Fibroblast of lung (primary cell): Measurements from ENCODE around the gene PCDHGC3. TPM values are rescaled to one million over a fixed set of nuclear protein-coding genes. Genes with fewer than 3 reads are reported as not detected.
A peak's percentile ranks its signal among the peaks of the same experiment; 100 is the strongest.

Source experiments
- DNase-seq, 2 donors: peaks; one replicate each; pipeline versions ENCODE4 v3.0.0 to v3.0.0-alpha.2; 2010; ENCODE audit warnings: low read depth in 2 of 2
- H2AFZ ChIP-seq: 2 replicates; pipeline ENCODE4 v1.5.1; 2012; ENCODE audit warnings: low read length, control low read depth, inconsistent platforms
- H3K27ac ChIP-seq: 2 replicates; pipeline ENCODE4 v1.5.1; 2011; ENCODE audit warnings: low read length, control low read depth; ENCODE audit not compliant: insufficient read depth
- H3K27me3 ChIP-seq: 2 replicates; pipeline ENCODE4 v1.5.1; 2011; ENCODE audit warnings: mild to moderate bottlenecking, low read length; ENCODE audit not compliant: control insufficient read depth, insufficient read depth
- H3K36me3 ChIP-seq: 2 replicates; pipeline ENCODE4 v1.5.1; 2011; ENCODE audit warnings: low read length; ENCODE audit not compliant: control insufficient read depth, insufficient read depth
- H3K4me1 ChIP-seq: 2 replicates; pipeline ENCODE4 v1.5.1; 2011; ENCODE audit warnings: low read length; ENCODE audit not compliant: control insufficient read depth, insufficient read depth; ENCODE audit errors: extremely low read depth
- H3K4me2 ChIP-seq: 2 replicates; pipeline ENCODE4 v1.5.1; 2011; ENCODE audit warnings: low read length, control low read depth; ENCODE audit not compliant: insufficient read depth; ENCODE audit errors: extremely low read depth
- H3K4me3 ChIP-seq, 4 experiments: fragments of 200-600 bp in 1 of 4; sonication (generic) in 1 of 4; replicated peaks in 1 of 4; 2 replicates each; pipeline ENCODE4 v1.5.1; 2011 to 2016; ENCODE audit warnings: low read length in 4 of 4, low read depth in 3 of 4, mild to moderate bottlenecking in 3 of 4, control low read depth in 2 of 4, inconsistent platforms in 1 of 4, mixed read lengths in 1 of 4; ENCODE audit not compliant: insufficient read depth in 1 of 4; ENCODE audit errors: control extremely low read depth in 1 of 4
- H3K79me2 ChIP-seq: 2 replicates; pipeline ENCODE4 v1.5.1; 2012; ENCODE audit warnings: mild to moderate bottlenecking, low read length, inconsistent platforms; ENCODE audit not compliant: control insufficient read depth, insufficient read depth
- H3K9ac ChIP-seq: 2 replicates; pipeline ENCODE4 v1.5.1; 2011; ENCODE audit warnings: mild to moderate bottlenecking, low read length, control low read depth; ENCODE audit not compliant: insufficient read depth
- H3K9me3 ChIP-seq: 2 replicates; pipeline ENCODE4 v1.5.1; 2012; ENCODE audit warnings: low read depth, low read length; ENCODE audit not compliant: control insufficient read depth, insufficient read depth
- H4K20me1 ChIP-seq: 2 replicates; pipeline ENCODE4 v1.5.1; 2011; ENCODE audit warnings: low read length; ENCODE audit not compliant: control insufficient read depth, insufficient read depth; ENCODE audit errors: extremely low read depth
- CTCF ChIP-seq, 2 donors: IDR thresholded peaks in 1 of 2; conservative IDR thresholded peaks in 1 of 2; 1 replicate in 1 of 2; 2 replicates in 1 of 2; pipeline ENCODE4 v1.5.1; 2011 to 2012; ENCODE audit warnings: low read length in 2 of 2, control low read depth in 1 of 2, inconsistent platforms in 1 of 2, low read depth in 1 of 2, mild to moderate bottlenecking in 1 of 2
- EZH2 ChIP-seq: IDR thresholded peaks from 2 replicates; pipeline ENCODE4 v1.5.1; 2012; ENCODE audit warnings: low read length, control low read depth, mild to moderate bottlenecking; ENCODE audit errors: missing control alignments
- polyA plus RNA-seq, 2 donors: library from polyadenylated mRNA; depleted of rRNA in 1 of 2; stranded (reverse) in 1 of 2; unstranded in 1 of 2; fragments of >200 nt; gene quantifications; 2 replicates each; pipeline ENCODE4 v1.2.1, GENCODE V29; 2011 to 2012; ENCODE audit warnings: missing spikeins in 1 of 2
- total RNA-seq: library from RNA; depleted of rRNA; stranded (reverse); fragments of >200 nt; gene quantifications from 2 replicates; pipeline ENCODE4 v1.2.1, GENCODE V29; 2014

The PCDHGC3 gene
- total and polyA plus RNA-seq, 2 donors (not counting 1 experiment from before 2014, with no cell fraction given) = 59.0 to 109 TPM

- Histone ChIP-seq H3K4me2 (peak overlapping the region; percentile 89), H3K9ac (no peak overlapping the region), H4K20me1 (peaks cover 3% of the 10 kb centered on the region), H3K79me2 (peaks cover 29% of the 10 kb centered on the region), H3K4me3 (peak overlapping the region; percentile 76 to 95 (median 84)), H3K27ac (peak overlapping the region; percentile 83), H3K36me3 (peaks cover 1% of the 10 kb centered on the region), H3K4me1 (peaks cover 14% of the 10 kb centered on the region), H3K9me3 (no peaks in the 10 kb centered on the region), H2AFZ (no peak overlapping the region), H3K27me3 (no peaks in the 10 kb centered on the region)
- TF ChIP-seq CTCF (conservative IDR thresholded peaks at IDR 0.05 in 1 of 2, IDR thresholded peaks at IDR 0.05 in 1 of 2; ENCODE audit: low read depth in 1 of 2, low read length in 2 of 2) = no peak
- TF ChIP-seq EZH2 = no peak
- DNase-seq = no peak
These were observed 1.3 kb downstream of the PCDHGC3 start for GRCh38 chr5:141477044-141477575.

GRCh38 chr5:141477815-141478214, 2.0 kb downstream of the PCDHGC3 start:
- Histone ChIP-seq H3K27ac (peak overlapping the region; percentile 7), H3K4me3 (peak overlapping the region; percentile 76 to 95 (median 84)), H3K9ac (peak overlapping the region; percentile 45), H3K27me3 (no peaks in the 10 kb centered on the region), H3K4me2 (peak overlapping the region; percentile 89), H3K4me1 (peaks cover 18% of the 10 kb centered on the region), H3K36me3 (peaks cover 1% of the 10 kb centered on the region), H4K20me1 (peaks cover 3% of the 10 kb centered on the region), H3K9me3 (no peaks in the 10 kb centered on the region), H3K79me2 (peaks cover 29% of the 10 kb centered on the region), H2AFZ (no peak overlapping the region)
- TF ChIP-seq CTCF (conservative IDR thresholded peaks at IDR 0.05 in 1 of 2, IDR thresholded peaks at IDR 0.05 in 1 of 2; ENCODE audit: low read depth in 1 of 2, low read length in 2 of 2) = no peak
- no peak for TF ChIP-seq EZH2
- no peak for DNase-seq

GRCh38 chr5:141478321-141478945, 2.7 kb downstream of the PCDHGC3 start:
- peaks cover 19% of the 10 kb centered on the region for H3K4me1 ChIP-seq
- no peaks in the 10 kb centered on the region for H3K9me3 ChIP-seq
- no peak overlapping the region for H3K9ac ChIP-seq
- H2AFZ ChIP-seq = no peak overlapping the region
- H3K4me2 ChIP-seq = peak overlapping the region; percentile 89
- H3K4me3 ChIP-seq = peak overlapping the region; percentile 76 to 95 (median 84)
- H3K27ac ChIP-seq = no peak overlapping the region
- no peaks in the 10 kb centered on the region for H3K27me3 ChIP-seq
- peak in 1 of 2 donors; percentile 50 for DNase-seq
- H3K36me3 ChIP-seq = peaks cover 1% of the 10 kb centered on the region
- peaks cover 31% of the 10 kb centered on the region for H3K79me2 ChIP-seq
- TF ChIP-seq EZH2 = no peak
- peak; percentile 28 to 32 for TF ChIP-seq CTCF (conservative IDR thresholded peaks at IDR 0.05 in 1 of 2, IDR thresholded peaks at IDR 0.05 in 1 of 2; ENCODE audit: low read depth in 1 of 2, low read length in 2 of 2)
- peaks cover 3% of the 10 kb centered on the region for H4K20me1 ChIP-seq
